Measurements from ENCODE around the gene EME1.

EME1 gene

DNA sequence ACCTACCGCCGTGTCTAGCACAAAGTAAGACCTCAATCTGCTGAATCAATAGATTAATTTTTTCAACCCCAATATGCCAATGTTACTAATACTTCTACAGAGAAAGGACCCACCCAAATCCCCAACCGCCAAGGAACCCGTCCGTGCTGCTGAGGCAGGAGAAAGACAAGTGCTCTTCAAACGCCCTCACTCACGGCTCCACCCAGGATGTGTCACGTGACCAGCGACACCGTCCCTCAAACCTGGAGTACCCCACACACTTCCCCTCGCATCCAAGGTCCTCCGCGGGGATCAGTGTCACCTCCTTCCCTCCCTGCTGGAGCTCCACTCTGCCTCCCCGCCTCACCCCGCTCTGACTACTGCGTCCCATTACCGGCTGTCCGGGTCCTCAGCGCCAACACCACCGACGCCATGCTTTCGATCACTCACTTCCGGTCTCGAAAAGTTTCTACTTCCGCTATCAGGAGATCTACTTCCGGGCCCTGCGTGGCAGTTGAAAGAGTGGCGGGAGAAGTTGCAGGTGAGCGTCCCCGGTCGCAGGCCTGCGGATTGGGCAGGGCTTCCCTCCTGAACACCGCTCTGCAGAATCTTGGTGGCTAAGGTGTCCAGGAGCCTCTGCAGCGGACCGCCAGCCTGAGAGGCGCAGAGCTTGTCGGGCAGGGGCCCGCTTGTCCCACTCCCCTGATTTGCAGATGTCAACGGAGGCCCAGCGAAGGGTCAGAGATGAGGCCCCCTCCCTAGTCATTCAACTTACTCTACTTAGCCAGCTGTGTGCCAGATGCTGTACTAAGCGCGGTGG, at the start of gene EME1, which contains the start of gene MRPL27:
EME1 (plus strand) TSS at position 472 of the 799 bp plus-strand sequence. CDS start 1,980 bp downstream, outside the sequence.
MRPL27 (minus strand) TSS at position 427 of the 799 bp plus-strand sequence; CDS start at position 413, 14 bp downstream.
- DNase-seq: peak; percentile 73

- no peak for DNase-seq
Measured at GRCh38 chr17:50325906-50326305, 47.1 kb upstream of the EME1 start.

DNA sequence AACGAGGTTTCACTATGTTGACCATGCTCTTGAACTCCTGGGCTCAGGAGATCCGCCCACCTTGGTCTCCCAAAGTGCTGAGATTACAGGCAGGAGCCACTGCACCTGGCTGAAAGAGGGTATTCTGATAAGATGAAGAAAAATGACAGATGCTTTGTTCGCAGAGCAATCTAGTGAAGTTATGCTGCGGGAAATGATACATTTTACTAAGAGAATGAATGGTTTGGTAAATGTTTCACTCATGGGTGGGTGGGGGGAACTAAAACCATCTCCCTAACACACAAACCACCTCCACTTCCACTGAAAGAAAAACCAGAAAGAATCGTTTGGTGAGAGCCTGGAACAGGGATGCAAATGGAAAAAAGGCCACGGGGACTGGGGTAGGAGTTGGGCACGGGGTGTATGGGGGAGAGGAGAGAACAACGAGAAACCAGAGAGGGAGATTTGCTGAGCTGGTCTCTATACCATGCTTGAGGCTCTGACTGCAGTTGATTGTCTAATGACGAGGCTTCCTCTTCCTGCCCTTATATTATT, 46.1 kb upstream of the EME1 start:
- DNase-seq: no peak

DNA sequence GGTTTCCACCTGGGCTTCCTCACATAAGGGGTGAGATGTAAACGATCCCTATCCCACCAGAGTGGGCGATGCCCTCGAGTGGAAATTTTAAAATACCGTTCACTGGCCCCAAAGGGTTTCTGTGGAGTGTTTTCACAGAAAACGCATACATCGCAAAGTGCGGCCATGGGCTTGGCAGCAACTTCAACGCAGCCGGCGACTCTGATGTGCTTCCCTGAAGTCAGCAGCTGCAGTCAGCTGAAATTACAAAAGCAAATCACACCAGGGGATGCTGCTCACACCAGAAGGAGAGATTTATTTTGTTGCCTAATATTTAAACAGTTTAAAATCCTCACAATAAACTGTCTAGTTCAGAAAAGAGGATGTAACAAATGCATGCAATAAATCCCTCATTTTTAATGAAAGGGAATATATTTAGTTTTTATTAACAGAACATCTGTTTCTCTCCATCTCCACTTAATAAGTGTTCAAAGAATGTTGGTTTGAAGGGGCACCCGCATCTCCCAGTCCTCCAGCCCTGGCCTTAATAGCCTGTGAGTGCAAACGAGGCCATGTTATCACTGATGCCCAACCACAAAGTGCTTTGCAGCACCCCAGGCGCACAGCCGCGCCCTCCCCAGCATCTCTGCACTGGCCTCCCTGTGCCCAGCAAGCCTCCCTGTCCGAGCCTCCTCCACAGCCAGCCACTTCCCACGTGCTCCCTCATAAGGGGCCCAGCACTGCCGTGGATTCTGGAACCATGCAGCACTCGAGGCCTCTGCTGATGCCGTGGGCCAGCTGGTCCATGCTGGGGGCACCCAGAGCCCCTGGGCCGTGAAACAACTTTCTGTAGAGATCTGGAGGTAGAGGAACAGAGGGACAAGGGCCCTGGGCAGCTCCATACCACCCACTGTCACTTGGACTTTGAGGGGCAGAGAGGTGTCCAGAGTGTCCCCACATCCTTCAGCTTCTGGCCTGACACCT, 44.4 kb upstream of the EME1 start:
- DNase-seq: no peak

DNA sequence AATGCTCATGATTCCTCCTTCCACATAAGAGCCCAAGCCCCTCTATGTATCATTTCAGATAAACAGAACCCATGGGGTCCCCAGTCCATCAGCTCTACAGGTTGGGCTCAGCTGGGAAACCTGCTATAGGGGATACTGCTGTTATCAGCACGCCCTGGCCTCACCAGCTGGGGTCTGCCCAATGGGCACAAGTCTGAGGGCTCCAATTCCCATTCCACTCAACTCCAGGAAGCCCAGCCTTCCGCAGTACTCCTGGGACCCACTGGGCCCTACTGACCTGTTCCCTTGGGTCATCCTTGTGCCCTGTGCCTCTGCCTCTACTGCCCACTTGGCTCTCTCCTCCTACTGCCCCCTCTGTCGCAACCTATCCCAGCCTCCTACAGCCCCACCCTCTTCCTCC, 43.3 kb upstream of the EME1 start:
- no peak for DNase-seq

DNA sequence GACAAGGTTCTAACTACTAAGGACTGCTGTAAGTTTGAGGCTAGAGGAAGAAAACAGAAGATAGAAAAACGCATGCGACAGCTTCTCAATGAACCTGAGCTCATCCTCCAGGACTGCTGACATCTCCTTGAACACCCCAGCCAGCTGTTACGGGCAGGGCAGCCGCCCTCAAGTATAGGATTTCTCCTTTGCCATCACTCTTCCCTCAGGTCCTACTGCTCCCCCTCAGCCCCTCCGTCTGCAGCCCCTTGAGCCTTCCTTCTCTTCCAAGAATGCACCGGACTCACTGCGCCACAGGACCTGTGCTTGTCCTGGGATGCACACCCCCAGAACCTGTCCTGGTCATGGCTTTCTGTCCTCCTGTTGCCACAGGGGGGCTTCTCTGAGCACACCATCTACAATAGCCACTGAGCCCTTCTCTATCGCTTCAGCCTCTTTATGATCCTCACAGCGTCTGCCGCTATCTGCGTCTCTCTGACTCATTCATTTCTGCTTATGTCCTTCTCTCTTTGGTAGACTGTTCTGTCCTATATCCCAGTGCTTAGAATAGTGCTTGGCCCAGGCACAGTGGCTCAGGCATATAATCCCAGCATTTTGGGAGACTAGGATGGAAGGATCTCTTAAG, 42.8 kb upstream of the EME1 start:
- no peak for DNase-seq

DNA sequence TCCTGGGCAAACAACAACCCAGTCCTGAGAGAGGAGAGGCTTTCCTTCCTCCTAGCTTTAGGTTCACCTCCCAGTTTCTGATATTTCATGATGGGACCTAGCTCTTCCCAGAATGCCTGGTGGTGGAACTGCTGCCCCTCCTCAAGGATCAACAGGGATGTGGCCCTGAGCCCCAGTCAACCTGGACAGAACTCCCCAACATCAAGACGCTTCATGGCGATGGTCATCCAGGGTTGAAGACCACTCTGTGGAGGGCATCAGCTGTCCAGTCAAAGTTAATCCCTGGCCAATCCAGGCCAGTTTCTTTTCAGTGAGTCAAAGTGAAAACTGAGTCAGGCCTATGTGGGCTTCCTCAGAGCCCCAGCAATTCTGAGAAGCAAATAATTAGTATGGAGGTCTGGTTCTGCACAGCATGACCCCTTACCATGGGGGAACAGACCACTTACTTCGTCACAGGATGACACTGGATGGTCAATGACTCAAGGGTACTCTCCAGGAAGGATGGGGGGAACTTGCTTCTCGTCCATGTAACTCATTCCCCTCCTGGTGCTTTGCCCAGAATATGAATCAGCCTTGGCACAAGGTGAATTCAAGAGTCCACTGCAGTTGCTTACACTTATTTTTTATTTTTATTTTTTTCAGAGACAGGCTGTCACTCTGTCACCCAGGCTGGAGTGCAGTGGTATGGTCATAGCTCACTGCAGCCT, 41.8 kb upstream of the EME1 start:
- DNase-seq: no peak

DNA sequence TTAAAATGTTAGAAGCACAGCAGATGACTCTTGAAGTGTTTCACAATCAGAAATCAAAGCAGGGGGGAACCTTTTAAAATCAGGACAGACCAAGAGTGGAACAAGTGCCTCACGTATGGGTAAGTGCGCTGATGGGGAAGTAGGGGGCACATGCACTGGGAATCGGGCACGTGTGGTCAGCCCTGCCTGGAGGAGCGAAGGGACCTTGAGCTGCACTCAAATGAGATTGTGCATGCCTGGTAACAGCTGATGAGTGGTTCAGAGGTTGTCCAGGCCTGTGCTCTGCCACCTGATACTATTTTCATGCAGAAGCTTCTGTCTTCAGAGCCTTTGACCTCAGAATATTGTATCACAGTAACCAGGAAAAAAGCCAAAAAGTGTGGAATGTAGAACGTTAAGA, 40.8 kb upstream of the EME1 start:
- no peak for DNase-seq

DNA sequence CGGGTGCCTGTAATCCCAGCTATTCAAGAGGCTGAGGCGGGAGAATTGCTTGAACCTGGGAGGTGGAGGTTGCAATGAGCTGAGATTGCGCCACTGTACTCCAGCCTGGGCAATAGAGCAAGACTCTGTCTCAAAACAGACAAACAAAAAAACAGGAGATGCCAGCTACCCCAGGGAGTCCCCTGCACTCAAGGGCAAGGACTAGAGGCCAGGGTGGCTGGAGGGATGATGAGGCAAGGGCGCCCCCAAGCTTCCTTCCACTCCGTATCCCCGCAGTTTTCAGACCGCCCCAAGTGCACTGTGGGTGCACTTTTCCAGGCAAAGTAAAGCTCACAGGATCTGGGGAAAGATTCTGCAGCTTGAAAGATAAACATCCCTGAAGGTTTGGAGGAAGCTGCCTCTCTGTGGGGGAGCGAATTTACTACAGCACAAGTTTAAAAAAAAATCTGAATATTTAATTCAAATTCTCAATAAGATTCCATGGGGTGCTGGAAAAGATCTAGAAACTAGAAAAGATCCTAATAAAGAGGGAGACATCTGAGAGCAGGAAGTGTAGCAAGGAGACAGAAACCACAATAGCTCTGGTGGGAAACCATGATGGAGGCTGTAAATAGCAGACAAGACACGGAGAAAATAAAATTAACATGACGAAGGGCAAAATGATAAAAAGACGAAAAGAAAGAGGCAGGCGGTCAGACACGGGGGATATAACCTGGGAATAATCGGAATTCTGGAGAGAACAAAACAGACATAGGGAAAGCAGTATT, 39.6 kb upstream of the EME1 start:
- peak; percentile 0 for DNase-seq

- DNase-seq: no peak
Measured at GRCh38 chr17:50337956-50338355, 35.1 kb upstream of the EME1 start.

GRCh38 chr17:50338645-50339044, 34.4 kb upstream of the EME1 start:
- no peak for DNase-seq

DNA sequence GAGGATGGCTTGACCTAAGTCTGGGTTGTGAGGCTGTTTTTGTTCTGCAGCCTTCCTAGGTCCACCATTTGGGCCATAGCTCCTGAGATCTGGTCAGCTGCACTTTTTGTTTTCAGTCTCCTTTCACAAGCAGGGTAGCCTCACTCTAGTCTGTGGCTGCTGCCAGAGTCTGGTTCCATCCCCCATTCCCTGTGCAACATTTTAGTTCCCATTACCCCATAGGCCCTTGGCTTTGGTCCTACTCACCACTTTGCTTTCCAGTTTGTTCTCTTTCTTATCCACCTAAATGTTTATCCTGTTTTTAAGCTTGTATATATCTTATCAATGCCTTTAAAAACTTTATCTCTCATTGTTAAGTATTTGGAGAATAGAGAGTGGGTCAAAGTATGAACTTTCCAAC, 33.6 kb upstream of the EME1 start:
- no peak for DNase-seq

DNA sequence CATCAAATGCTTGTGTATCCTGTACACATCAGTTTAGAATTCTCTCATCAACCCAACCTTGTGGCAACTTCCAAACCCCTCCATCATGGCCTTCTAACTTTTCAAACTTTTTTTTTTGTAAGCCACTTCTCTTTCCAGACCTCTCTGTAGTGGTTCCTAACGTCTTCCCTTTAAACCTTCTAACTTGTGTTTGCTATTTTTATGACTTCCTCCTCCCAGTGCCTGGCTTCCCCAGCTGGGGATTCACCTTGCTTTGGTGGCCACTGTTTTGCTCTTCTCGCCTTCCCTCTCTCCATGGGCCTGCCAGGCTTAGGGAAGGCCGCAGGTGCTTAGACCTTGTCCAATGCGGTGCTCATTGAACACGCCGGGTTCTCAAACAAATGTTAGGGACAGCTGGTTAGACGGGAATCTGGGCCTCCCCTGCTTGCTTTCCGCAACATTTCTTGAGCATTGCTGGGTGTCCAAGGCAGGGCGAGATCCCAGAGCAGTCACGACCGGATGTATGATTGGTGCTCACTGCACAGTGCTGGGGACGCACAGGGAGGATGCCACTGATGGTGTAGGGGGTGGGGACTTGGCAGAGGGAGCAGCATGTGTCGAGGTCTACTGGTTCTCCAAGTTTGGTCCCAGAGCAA, 28.2 kb upstream of the EME1 start:
- DNase-seq: peak; percentile 12

GRCh38 chr17:50345432-50346312, 27.4 kb upstream of the EME1 start, which contains the start of gene XYLT2:
Gene XYLT2, plus strand, starts transcription at chr17:50346126. Its CDS starts 15 bp downstream, at chr17:50346141.
- DNase-seq: peak; percentile 37

- DNase-seq: peak; percentile 9
Measured at GRCh38 chr17:50346313-50347116, 26.5 kb upstream of the EME1 start.

GRCh38 chr17:50347117-50347893, 25.7 kb upstream of the EME1 start:
- DNase-seq: no peak

GRCh38 chr17:50347894-50348291, 25.1 kb upstream of the EME1 start:
- no peak for DNase-seq
